ENCODE data around the gene MDM4. TPM values are rescaled to one million over a fixed set of nuclear protein-coding genes. Genes with fewer than 3 reads are reported as not detected.

The MDM4 gene
- total RNA-seq, 2 donors from 2014 or later, result 72.9 to 125 TPM

GRCh38 chr1:204599098-204599497 lies 82.9 kb downstream of the MDM4 start:
- no peak for DNase-seq
- H3K36me3 ChIP-seq (replicated peaks in 1 of 2; ENCODE audit: insufficient read depth in 1 of 2, low read depth in 2 of 2), result no peaks in the 10 kb centered on the region
- intact Hi-C loops (cut with DNase I), result no loop called here
- TF ChIP-seq CTCF (IDR thresholded peaks at IDR 0.05) (no peak), POLR2A (IDR thresholded peaks at IDR 0.05) (no peak)
- no peaks in the 10 kb centered on the region for H3K9me3 ChIP-seq
- H3K27me3 ChIP-seq, result no peaks in the 10 kb centered on the region
- WGBS, 2 donors, result 67 to 74% methylated on average over 8 of the region's 8 CpGs
- H3K4me3 ChIP-seq, result no peak overlapping the region
- no peaks in the 10 kb centered on the region for H3K4me1 ChIP-seq
- ATAC-seq, result no peak
- H3K27ac ChIP-seq, result no peak overlapping the region

GRCh38 chr1:204599596-204599995 lies 83.4 kb downstream of the MDM4 start:
- no peaks in the 10 kb centered on the region for H3K27me3 ChIP-seq
- ATAC-seq (no peak), DNase-seq (no peak)
- TF ChIP-seq POLR2A (IDR thresholded peaks at IDR 0.05) (no peak), CTCF (IDR thresholded peaks at IDR 0.05) (no peak)
- H3K4me3 ChIP-seq, result no peak overlapping the region
- intact Hi-C loops (cut with DNase I), result no loop called here
- H3K27ac ChIP-seq, result no peak overlapping the region
- no peaks in the 10 kb centered on the region for H3K9me3 ChIP-seq
- H3K4me1 ChIP-seq, result no peaks in the 10 kb centered on the region
- 90 to 96% methylated on average over 4 to 10 of the region's 10 CpGs for WGBS, 2 donors
- H3K36me3 ChIP-seq (replicated peaks in 1 of 2; ENCODE audit: insufficient read depth in 1 of 2, low read depth in 2 of 2), result no peaks in the 10 kb centered on the region

- Histone ChIP-seq H3K4me1 (no peaks in the 10 kb centered on the region), H3K27ac (no peak overlapping the region), H3K9me3 (no peaks in the 10 kb centered on the region), H3K4me3 (no peak overlapping the region), H3K36me3 (replicated peaks in 1 of 2; ENCODE audit: insufficient read depth in 1 of 2, low read depth in 2 of 2) (no peaks in the 10 kb centered on the region), H3K27me3 (no peaks in the 10 kb centered on the region)
- intact Hi-C loops (cut with DNase I), result no loop called here
- no peak for DNase-seq
- ATAC-seq, result no peak
- TF ChIP-seq CTCF (IDR thresholded peaks at IDR 0.05), result no peak
- whole genome bisulfite sequencing, 2 donors, result 81 to 84% methylated on average over 4 to 5 of the region's 5 CpGs
Observed at GRCh38 chr1:204600203-204600602, 84.0 kb downstream of the MDM4 start.

GRCh38 chr1:204600968-204601367 lies 84.8 kb downstream of the MDM4 start:
- H3K36me3 ChIP-seq (replicated peaks in 1 of 2; ENCODE audit: insufficient read depth in 1 of 2, low read depth in 2 of 2), result no peaks in the 10 kb centered on the region
- no peaks in the 10 kb centered on the region for H3K9me3 ChIP-seq
- ATAC-seq (no peak), DNase-seq (no peak)
- intact Hi-C loops (cut with DNase I), result no loop called here
- H3K27ac ChIP-seq, result no peak overlapping the region
- no peak overlapping the region for H3K4me3 ChIP-seq
- no peaks in the 10 kb centered on the region for H3K27me3 ChIP-seq
- H3K4me1 ChIP-seq, result no peaks in the 10 kb centered on the region
- TF ChIP-seq CTCF (IDR thresholded peaks at IDR 0.05) (no peak), POLR2A (IDR thresholded peaks at IDR 0.05) (no peak)
- 90 to 94% methylated on average over 4 of the region's 4 CpGs for WGBS, 2 donors

- TF ChIP-seq CTCF (IDR thresholded peaks at IDR 0.05) (no peak), POLR2A (IDR thresholded peaks at IDR 0.05) (no peak)
- no peaks in the 10 kb centered on the region for H3K27me3 ChIP-seq
- H3K9me3 ChIP-seq, result no peaks in the 10 kb centered on the region
- ATAC-seq (no peak), DNase-seq (no peak)
- no peak overlapping the region for H3K27ac ChIP-seq
- no peaks in the 10 kb centered on the region for H3K36me3 ChIP-seq (replicated peaks in 1 of 2; ENCODE audit: insufficient read depth in 1 of 2, low read depth in 2 of 2)
- intact Hi-C loops (cut with DNase I), result no loop called here
- H3K4me1 ChIP-seq, result no peaks in the 10 kb centered on the region
- WGBS, 2 donors, result 53 to 64% methylated on average over 4 of the region's 6 CpGs
- no peak overlapping the region for H3K4me3 ChIP-seq
Observed at GRCh38 chr1:204602111-204602579, 85.9 kb downstream of the MDM4 start.

All from body of pancreas (tissue), 4 donors.